Keratinocyte (primary cell): ENCODE results near the gene SENP1. TPM values are rescaled to one million over a fixed set of nuclear protein-coding genes. Genes with fewer than 3 reads are reported as not detected.

Experiments used
- DNase-seq: peaks from one replicate; pipeline ENCODE4 v3.0.0-alpha.2; 2011; ENCODE audit warnings: low read depth, missing footprints, low spot score
- FAIRE-seq: peaks from 2 replicates; lab custom pipeline; 2011; peaks lifted over from hg19 to GRCh38; lab: Jason Lieb, UNC
- H2AFZ ChIP-seq: 2 replicates; pipeline ENCODE4 v1.6.0; 2012; ENCODE audit warnings: low read length, control low read depth, inconsistent platforms; ENCODE audit not compliant: control insufficient read depth
- H3K27ac ChIP-seq: 2 replicates; pipeline ENCODE4 v1.5.1; 2011; ENCODE audit warnings: low read length; ENCODE audit not compliant: control insufficient read depth, insufficient read depth
- H3K27me3 ChIP-seq: 3 replicates; pipeline ENCODE4 v1.6.0; 2011; ENCODE audit warnings: low read length; ENCODE audit not compliant: control insufficient read depth, insufficient read depth; ENCODE audit errors: extremely low read depth
- H3K36me3 ChIP-seq, 2 experiments: 2 replicates in 1 of 2; 3 replicates in 1 of 2; pipeline ENCODE4 v1.5.1; 2011; ENCODE audit warnings: low read length in 2 of 2, mild to moderate bottlenecking in 1 of 2; ENCODE audit not compliant: control insufficient read depth in 2 of 2, insufficient read depth in 2 of 2; ENCODE audit errors: extremely low read depth in 1 of 2
- H3K4me1 ChIP-seq: 3 replicates; pipeline ENCODE4 v1.5.1; 2011; ENCODE audit warnings: low read length; ENCODE audit not compliant: control insufficient read depth, insufficient read depth; ENCODE audit errors: extremely low read depth
- H3K4me2 ChIP-seq: 3 replicates; pipeline ENCODE4 v1.6.0; 2011; ENCODE audit warnings: low read depth, low read length; ENCODE audit not compliant: control insufficient read depth, insufficient read depth; ENCODE audit errors: extremely low read depth
- H3K4me3 ChIP-seq, 3 experiments: fragments of 200-600 bp in 1 of 3; sonication (generic) in 1 of 3; 2 replicates in 2 of 3; 3 replicates in 1 of 3; pipeline ENCODE4 v1.5.1; 2011 to 2016; ENCODE audit warnings: low read length in 3 of 3, mild to moderate bottlenecking in 3 of 3, control low read depth in 2 of 3, inconsistent platforms in 1 of 3, low read depth in 1 of 3, mixed read lengths in 1 of 3, mixed run types in 1 of 3, moderate library complexity in 1 of 3; ENCODE audit not compliant: control insufficient read depth in 2 of 3, insufficient read depth in 2 of 3; ENCODE audit errors: extremely low read depth in 1 of 3
- H3K79me2 ChIP-seq: 2 replicates; pipeline ENCODE4 v1.6.0; 2012; ENCODE audit warnings: low read length; ENCODE audit not compliant: control insufficient read depth, insufficient read depth
- H3K9ac ChIP-seq: 3 replicates; pipeline ENCODE4 v1.6.0; 2011; ENCODE audit warnings: low read length; ENCODE audit not compliant: control insufficient read depth, insufficient read depth; ENCODE audit errors: extremely low read depth
- H3K9me1 ChIP-seq: 3 replicates; pipeline ENCODE4 v1.6.0; 2011; ENCODE audit warnings: low read length; ENCODE audit not compliant: control insufficient read depth, insufficient read depth; ENCODE audit errors: extremely low read depth
- H3K9me3 ChIP-seq: 2 replicates; pipeline ENCODE4 v1.5.1; 2012; ENCODE audit warnings: low read depth, low read length; ENCODE audit not compliant: control insufficient read depth
- H4K20me1 ChIP-seq: 3 replicates; pipeline ENCODE4 v1.6.0; 2011; ENCODE audit warnings: low read length; ENCODE audit not compliant: control insufficient read depth, insufficient read depth; ENCODE audit errors: extremely low read depth
- EZH2 ChIP-seq: IDR thresholded peaks from one replicate; pipeline ENCODE4 v1.6.1; 2012; ENCODE audit warnings: inconsistent platforms, mild to moderate bottlenecking, low read length, moderate library complexity
- dilution Hi-C: fragments of 300-500 bp; cut with MboI; formaldehyde crosslinking; loops from one replicate; pipeline ENCODE4 v1.7.0; 2020; ENCODE audit warnings: low sequenced_read_pairs; ENCODE audit not compliant: extremely low pct_ligation_motif_present
- polyA plus RNA-seq, 5 experiments: library from polyadenylated mRNA; depleted of rRNA in 3 of 5; stranded (reverse) in 3 of 5; stranded (forward) in 1 of 5; unstranded in 1 of 5; fragments of >200 nt; gene quantifications; 1 replicate in 1 of 5; 2 replicates in 3 of 5; 3 replicates in 1 of 5; pipeline versions ENCODE4 v1.2.1 to v1.2.3, GENCODE V29; 2011 to 2012; ENCODE audit warnings: missing spikeins in 2 of 5, low read depth in 1 of 5, low replicate concordance in 1 of 5
- TF ChIP-seq, protein P1 (sequence below), 3 experiments: IDR thresholded peaks in 1 of 3; conservative IDR thresholded peaks in 1 of 3; optimal IDR thresholded peaks in 1 of 3; 2 replicates in 2 of 3; 3 replicates in 1 of 3; pipeline versions ENCODE3 to v1.5.1; 2011; ENCODE audit warnings: low read length in 3 of 3, mild to moderate bottlenecking in 3 of 3, moderate library complexity in 2 of 3, control low read depth in 1 of 3, inconsistent platforms in 1 of 3; ENCODE audit not compliant: insufficient read depth in 2 of 3; ENCODE audit errors: extremely low read depth in 1 of 3

Gene SENP1
- polyA plus RNA-seq, 1 donor (not counting 4 experiments of a cell fraction or from before 2014, with no cell fraction given) = 15.4 TPM

- TF ChIP-seq, protein P1, sequence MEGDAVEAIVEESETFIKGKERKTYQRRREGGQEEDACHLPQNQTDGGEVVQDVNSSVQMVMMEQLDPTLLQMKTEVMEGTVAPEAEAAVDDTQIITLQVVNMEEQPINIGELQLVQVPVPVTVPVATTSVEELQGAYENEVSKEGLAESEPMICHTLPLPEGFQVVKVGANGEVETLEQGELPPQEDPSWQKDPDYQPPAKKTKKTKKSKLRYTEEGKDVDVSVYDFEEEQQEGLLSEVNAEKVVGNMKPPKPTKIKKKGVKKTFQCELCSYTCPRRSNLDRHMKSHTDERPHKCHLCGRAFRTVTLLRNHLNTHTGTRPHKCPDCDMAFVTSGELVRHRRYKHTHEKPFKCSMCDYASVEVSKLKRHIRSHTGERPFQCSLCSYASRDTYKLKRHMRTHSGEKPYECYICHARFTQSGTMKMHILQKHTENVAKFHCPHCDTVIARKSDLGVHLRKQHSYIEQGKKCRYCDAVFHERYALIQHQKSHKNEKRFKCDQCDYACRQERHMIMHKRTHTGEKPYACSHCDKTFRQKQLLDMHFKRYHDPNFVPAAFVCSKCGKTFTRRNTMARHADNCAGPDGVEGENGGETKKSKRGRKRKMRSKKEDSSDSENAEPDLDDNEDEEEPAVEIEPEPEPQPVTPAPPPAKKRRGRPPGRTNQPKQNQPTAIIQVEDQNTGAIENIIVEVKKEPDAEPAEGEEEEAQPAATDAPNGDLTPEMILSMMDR (optimal IDR thresholded peaks at IDR 0.05 in 1 of 3, IDR thresholded peaks at IDR 0.05 in 1 of 3, conservative IDR thresholded peaks at IDR 0.05 in 1 of 3; ENCODE audit: extremely low read depth in 1 of 3, insufficient read depth in 2 of 3, low read length in 3 of 3) = no peak
- no peak for TF ChIP-seq EZH2
- no peaks in the 10 kb centered on the region for H3K27me3 ChIP-seq
- no peaks in the 10 kb centered on the region for H4K20me1 ChIP-seq
- FAIRE-seq (no peak), DNase-seq (no peak)
- dilution Hi-C loops = no loop called here
- no peaks in the 10 kb centered on the region for H3K79me2 ChIP-seq
- H3K4me2 ChIP-seq = no peak overlapping the region
- peaks cover 4 to 17% of the 10 kb centered on the region in 2 experiments for H3K36me3 ChIP-seq
- H2AFZ ChIP-seq = no peak overlapping the region
- H3K4me3 ChIP-seq = no peak overlapping the region
- no peak overlapping the region for H3K9ac ChIP-seq
- no peaks in the 10 kb centered on the region for H3K9me3 ChIP-seq
- no peak overlapping the region for H3K27ac ChIP-seq
- peaks cover 5% of the 10 kb centered on the region for H3K4me1 ChIP-seq
- H3K9me1 ChIP-seq = peaks cover 2% of the 10 kb centered on the region
Observed at GRCh38 chr12:48065041-48065440, 40.8 kb downstream of the SENP1 start.

GRCh38 chr12:48063530-48063929 is 42.3 kb downstream of the SENP1 start:
- H3K9ac ChIP-seq = no peak overlapping the region
- dilution Hi-C loops = no loop called here
- FAIRE-seq = no peak
- no peaks in the 10 kb centered on the region for H3K27me3 ChIP-seq
- no peaks in the 10 kb centered on the region for H4K20me1 ChIP-seq
- H3K9me1 ChIP-seq = no peaks in the 10 kb centered on the region
- no peak for DNase-seq
- peaks cover 4 to 17% of the 10 kb centered on the region in 2 experiments for H3K36me3 ChIP-seq
- no peaks in the 10 kb centered on the region for H3K4me1 ChIP-seq
- H3K27ac ChIP-seq = no peak overlapping the region
- no peak overlapping the region for H2AFZ ChIP-seq
- no peaks in the 10 kb centered on the region for H3K79me2 ChIP-seq
- no peak overlapping the region for H3K4me2 ChIP-seq
- H3K4me3 ChIP-seq = no peak overlapping the region
- TF ChIP-seq, protein P1 (optimal IDR thresholded peaks at IDR 0.05 in 1 of 3, IDR thresholded peaks at IDR 0.05 in 1 of 3, conservative IDR thresholded peaks at IDR 0.05 in 1 of 3; ENCODE audit: extremely low read depth in 1 of 3, insufficient read depth in 2 of 3, low read length in 3 of 3) = no peak
- TF ChIP-seq EZH2 = no peak
- H3K9me3 ChIP-seq = no peaks in the 10 kb centered on the region
